LNCAP (cell line): Measurements from ENCODE around the gene DPP7.

ENCODE experiments used
- TF ChIP-seq, protein P1 (sequence below): fragments of 450-650 bp; IDR thresholded peaks from 2 replicates; pipeline ENCODE4 v1.5.1; 2017; ENCODE audit warnings: mild to moderate bottlenecking

Gene DPP7

DNA sequence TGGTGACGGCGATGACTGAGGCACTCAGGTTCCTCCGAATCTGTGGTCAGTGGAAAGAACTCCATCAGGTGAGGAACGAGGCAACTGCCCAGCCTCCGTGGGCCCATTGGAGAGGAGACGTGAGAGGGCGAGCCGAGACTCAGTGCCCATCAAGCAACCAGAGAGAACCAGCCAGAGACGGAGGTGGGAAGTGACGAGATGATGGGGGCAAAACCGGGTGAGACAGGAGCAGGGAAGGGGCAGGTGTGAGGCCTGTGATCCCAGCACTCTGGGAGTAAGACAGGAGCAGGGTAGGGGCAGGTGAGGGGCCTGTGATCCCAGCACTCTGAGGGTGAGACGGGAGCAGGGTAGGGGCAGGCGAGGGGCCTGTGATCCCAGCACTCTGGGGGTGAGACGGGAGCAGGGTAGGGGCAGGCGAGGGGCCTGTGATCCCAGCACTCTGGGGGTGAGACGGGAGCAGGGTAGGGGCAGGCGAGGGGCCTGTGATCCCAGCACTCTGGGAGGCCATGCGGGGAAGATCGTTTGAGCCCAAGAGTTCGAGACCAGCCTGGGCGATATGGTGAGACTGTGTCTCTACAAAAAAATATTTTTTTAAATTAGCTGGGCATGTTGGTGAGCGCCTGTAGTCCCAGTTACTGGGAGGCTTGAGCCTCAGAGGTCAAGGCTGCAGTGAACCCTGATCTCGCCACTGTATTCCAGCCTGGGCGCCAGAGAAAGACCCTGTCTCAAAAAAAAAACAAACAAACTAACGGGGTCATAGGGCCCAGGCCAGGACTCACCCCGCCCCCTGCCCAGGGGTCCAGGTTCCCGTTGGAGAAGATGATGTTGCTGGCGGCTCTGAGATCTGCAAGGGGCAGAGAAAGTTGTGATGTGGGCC, 3.4 kb downstream of the DPP7 start:
- TF ChIP-seq, protein P1, sequence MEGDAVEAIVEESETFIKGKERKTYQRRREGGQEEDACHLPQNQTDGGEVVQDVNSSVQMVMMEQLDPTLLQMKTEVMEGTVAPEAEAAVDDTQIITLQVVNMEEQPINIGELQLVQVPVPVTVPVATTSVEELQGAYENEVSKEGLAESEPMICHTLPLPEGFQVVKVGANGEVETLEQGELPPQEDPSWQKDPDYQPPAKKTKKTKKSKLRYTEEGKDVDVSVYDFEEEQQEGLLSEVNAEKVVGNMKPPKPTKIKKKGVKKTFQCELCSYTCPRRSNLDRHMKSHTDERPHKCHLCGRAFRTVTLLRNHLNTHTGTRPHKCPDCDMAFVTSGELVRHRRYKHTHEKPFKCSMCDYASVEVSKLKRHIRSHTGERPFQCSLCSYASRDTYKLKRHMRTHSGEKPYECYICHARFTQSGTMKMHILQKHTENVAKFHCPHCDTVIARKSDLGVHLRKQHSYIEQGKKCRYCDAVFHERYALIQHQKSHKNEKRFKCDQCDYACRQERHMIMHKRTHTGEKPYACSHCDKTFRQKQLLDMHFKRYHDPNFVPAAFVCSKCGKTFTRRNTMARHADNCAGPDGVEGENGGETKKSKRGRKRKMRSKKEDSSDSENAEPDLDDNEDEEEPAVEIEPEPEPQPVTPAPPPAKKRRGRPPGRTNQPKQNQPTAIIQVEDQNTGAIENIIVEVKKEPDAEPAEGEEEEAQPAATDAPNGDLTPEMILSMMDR: no peak

DNA sequence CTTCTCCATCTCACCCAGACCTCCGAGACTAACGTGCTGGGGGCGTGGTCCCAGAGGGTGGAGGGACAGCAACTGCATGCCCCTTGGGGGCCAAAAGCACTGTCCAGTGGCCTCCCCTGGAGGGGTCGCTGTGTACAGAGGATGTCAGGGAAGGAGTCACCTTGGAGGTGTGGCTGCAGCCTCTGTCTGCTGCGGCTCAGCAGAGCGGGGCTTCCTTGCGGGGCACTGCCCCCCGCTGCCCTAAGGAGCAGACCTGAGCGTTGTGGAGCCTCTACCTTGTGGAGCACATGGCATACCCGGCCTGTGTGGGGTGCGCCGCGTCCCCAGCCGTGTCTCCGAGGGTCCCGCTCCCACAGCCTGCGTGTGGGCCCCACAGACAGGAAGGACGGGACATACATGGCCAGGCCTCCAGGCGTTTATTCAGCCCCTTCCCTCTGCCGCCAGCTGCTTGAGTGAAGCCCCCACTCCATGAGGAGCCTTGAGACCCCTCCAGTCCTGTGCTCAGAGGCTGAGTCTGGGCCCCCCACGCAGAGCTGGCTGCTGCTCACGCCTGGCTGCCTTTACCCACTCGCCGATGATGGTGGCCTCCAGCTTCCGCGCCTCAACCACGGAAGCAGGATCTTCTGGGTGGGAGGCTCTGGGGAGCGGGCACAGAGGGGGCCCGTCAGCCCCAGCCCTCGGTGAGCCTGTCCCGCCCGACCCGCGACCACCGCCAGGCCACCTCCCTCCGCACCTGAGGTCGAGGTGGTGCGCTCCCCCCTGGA, 4.2 kb downstream of the DPP7 start:
- TF ChIP-seq, protein P1: no peak

DNA sequence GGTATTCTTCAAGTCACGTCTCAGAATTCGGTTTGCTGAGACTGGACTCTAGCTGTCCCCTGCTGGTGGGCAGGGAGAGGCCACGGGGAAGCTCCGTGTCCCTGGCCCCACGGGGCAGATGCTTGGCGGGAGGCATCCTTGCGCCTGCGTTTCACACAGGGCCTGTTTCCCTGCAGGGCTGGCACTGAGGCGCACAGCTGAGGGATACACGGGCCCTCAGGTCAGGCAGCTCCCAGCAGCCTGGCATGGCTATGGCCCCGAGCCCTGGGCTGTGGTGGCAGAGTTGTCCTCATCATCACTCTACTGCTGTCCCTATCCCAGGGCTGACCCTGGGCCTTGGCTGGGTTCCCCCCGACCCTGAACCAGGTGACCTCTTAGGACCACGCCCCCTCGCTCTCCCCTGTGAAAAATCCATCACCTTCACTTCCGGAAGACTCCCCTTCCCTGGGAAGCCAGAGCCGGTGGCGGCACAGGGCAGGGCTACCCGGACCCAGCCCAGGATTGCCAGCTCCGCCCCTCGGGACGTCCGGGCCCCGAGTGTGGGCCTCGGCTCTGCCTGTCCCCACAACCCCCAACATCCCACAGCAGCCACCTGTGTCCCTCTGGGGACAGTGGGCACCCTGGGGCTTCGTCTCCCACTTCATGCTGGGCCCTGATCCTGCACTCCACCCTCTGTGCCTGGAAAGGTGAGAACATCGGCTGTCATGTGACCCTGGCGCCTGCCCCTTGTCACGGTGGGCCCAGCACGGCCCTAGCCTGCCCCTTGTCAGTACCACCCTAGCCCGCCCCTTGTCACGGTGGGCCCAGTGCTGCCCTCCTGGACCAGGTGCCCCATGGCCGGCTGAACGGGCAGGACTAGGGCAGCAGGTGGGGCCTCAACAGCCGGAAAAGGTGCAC, 5.0 kb downstream of the DPP7 start:
- TF ChIP-seq, protein P1: no peak

DNA sequence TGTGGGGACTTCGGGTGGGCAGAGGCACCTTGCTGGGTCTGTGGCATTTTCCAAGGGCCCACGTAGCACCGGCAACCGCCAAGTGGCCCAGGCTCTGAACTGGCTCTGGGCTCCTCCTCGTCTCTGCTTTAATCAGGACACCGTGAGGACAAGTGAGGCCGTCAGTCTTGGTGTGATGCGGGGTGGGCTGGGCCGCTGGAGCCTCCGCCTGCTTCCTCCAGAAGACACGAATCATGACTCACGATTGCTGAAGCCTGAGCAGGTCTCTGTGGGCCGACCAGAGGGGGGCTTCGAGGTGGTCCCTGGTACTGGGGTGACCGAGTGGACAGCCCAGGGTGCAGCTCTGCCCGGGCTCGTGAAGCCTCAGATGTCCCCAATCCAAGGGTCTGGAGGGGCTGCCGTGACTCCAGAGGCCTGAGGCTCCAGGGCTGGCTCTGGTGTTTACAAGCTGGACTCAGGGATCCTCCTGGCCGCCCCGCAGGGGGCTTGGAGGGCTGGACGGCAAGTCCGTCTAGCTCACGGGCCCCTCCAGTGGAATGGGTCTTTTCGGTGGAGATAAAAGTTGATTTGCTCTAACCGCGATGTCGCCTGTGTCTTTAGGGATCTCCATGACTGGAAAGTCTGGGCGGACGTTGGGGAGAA, 5.8 kb downstream of the DPP7 start:
- TF ChIP-seq, protein P1: no peak

DNA sequence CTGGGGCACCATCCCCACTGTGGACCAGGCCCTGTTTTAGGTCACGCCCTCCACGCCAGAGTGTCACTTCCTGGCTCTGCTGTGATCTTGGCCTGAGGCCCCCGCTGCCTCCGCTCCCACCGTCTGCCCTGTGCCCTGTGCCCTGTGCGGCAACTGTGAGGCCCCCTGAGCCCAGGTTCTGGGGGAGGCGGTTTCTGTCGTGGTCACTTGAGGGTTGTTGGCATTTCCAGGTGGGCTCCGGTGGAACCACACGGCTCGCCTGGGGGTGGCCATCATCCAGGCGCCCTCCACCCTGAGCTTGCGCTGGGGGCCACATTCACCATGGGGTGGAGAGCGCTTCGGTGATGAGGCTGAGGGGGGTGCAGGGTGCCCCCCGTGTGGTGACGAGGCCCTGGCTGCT, 6.6 kb downstream of the DPP7 start:
- TF ChIP-seq, protein P1: no peak

DNA sequence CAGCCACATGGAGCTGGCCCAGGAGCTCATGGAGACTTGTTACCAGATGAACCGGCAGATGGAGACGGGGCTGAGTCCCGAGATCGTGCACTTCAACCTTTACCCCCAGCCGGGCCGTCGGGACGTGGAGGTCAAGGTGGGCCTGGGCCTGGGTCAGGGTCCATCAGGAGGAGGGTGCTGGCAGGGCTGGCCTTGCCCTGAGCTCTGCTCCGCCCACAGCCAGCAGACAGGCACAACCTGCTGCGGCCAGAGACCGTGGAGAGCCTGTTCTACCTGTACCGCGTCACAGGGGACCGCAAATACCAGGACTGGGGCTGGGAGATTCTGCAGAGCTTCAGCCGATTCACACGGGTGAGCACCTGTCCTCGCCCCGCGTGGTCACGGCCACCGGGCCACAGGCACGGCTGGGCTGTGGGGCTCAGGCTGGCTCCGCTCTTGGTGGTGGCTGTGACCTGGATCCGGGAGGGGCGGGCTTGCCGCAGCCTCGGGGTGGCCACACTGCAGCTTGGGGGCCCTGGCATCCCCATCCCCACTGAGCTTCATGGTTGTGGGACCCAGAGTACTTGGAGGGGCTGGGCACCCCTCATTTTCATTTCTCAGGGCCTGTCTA, 7.1 kb downstream of the DPP7 start:
- TF ChIP-seq, protein P1: no peak
